BLaER1 treated with 17β-estradiol and CSF1 and Interleukin-3, amounts not matched to agents 10 nM and 100 nM (cell line): ENCODE results near the gene CXCL5.

Source experiments
- H3K27ac ChIP-seq, 11 experiments: shearing (Covaris generic); formaldehyde crosslinking; 2 replicates each; pipeline ENCODE4 v1.8.1; 2022
- H3K27me3 ChIP-seq, 11 experiments: shearing (Covaris generic); formaldehyde crosslinking; 2 replicates each; pipeline ENCODE4 v1.8.1; 2022
- H3K36me3 ChIP-seq, 11 experiments: shearing (Covaris generic); formaldehyde crosslinking; 2 replicates each; pipeline ENCODE4 v1.8.1; 2022
- H3K4me1 ChIP-seq, 10 experiments: shearing (Covaris generic); formaldehyde crosslinking; 2 replicates each; pipeline ENCODE4 v1.8.1; 2022
- H3K4me2 ChIP-seq, 11 experiments: shearing (Covaris generic); formaldehyde crosslinking; 2 replicates each; pipeline ENCODE4 v1.8.1; 2022
- H3K4me3 ChIP-seq, 10 experiments: shearing (Covaris generic); formaldehyde crosslinking; 2 replicates each; pipeline ENCODE4 v1.8.1; 2022
- H3K9ac ChIP-seq, 11 experiments: shearing (Covaris generic); formaldehyde crosslinking; 2 replicates each; pipeline ENCODE4 v1.8.1; 2022
- H3K9me3 ChIP-seq, 11 experiments: shearing (Covaris generic); formaldehyde crosslinking; replicated peaks in 1 of 11; 2 replicates each; pipeline ENCODE4 v1.8.1; 2022
- H4K20me1 ChIP-seq, 11 experiments: shearing (Covaris generic); formaldehyde crosslinking; 2 replicates each; pipeline ENCODE4 v1.8.1; 2022
- Cebpa-rat ChIP-seq, 11 experiments: shearing (Covaris generic); IDR thresholded peaks; 2 replicates each; pipeline ENCODE4 v1.8.1; 2022

CXCL5 gene

GRCh38 chr4:74038425-74039314 is 40.2 kb upstream of the CXCL5 start, which contains the start of gene CXCL3:
TSS of gene CXCL3 (minus strand) at chr4:74038689. CDS start at chr4:74038611, 78 bp downstream.
- Histone ChIP-seq H3K4me2 (no peak within 1 kb of the TSS), H4K20me1 (no peaks in the 10 kb centered on the region), H3K27me3 (no peaks in the 10 kb centered on the region), H3K27ac (peak within 1 kb of the TSS in 3 of 11 experiments; percentile 26 to 49 (median 26); a peak in 6 of 22 replicates), H3K9me3 (peaks cover 6 to 57% (median 13%) of the 10 kb centered on the region in 11 experiments; a peak in 20 of 22 replicates), H3K4me1 (peaks cover 0 to 35% (median 9%) of the 10 kb centered on the region in 10 experiments; a peak in 10 of 20 replicates), H3K9ac (no peak within 1 kb of the TSS), H3K4me3 (no peak within 1 kb of the TSS), H3K36me3 (no peaks in the 10 kb centered on the region)
- no peak for TF ChIP-seq Cebpa-rat (IDR thresholded peaks at IDR 0.05)

GRCh38 chr4:74038086-74038424 is 39.6 kb upstream of the CXCL5 start:
- Histone ChIP-seq H3K36me3 (no peaks in the 10 kb centered on the region), H3K4me2 (no peak overlapping the region), H3K4me3 (no peak overlapping the region), H4K20me1 (no peaks in the 10 kb centered on the region), H3K4me1 (peaks cover 0 to 33% (median 4%) of the 10 kb centered on the region in 10 experiments; a peak in 10 of 20 replicates), H3K9ac (no peak overlapping the region), H3K9me3 (peaks cover 6 to 52% (median 13%) of the 10 kb centered on the region in 11 experiments; a peak in 20 of 22 replicates), H3K27ac (no peak overlapping the region), H3K27me3 (no peaks in the 10 kb centered on the region)
- no peak for TF ChIP-seq Cebpa-rat (IDR thresholded peaks at IDR 0.05)

- Histone ChIP-seq H3K4me3 (no peak overlapping the region), H3K36me3 (no peaks in the 10 kb centered on the region), H3K9ac (no peak overlapping the region), H3K27ac (peak overlapping the region in 1 of 11 experiments; percentile 18; a peak in 1 of 22 replicates), H3K9me3 (peaks cover 6 to 45% (median 13%) of the 10 kb centered on the region in 11 experiments; a peak in 20 of 22 replicates), H4K20me1 (no peaks in the 10 kb centered on the region), H3K27me3 (no peaks in the 10 kb centered on the region), H3K4me1 (peaks cover 0 to 32% (median 0%) of the 10 kb centered on the region in 10 experiments; a peak in 5 of 20 replicates), H3K4me2 (peak overlapping the region in 1 of 11 experiments; percentile 42; a peak in 1 of 22 replicates)
- TF ChIP-seq Cebpa-rat (IDR thresholded peaks at IDR 0.05) = no peak
Observed at GRCh38 chr4:74037076-74037955, 38.8 kb upstream of the CXCL5 start.

GRCh38 chr4:74033739-74034138 is 35.3 kb upstream of the CXCL5 start:
- Histone ChIP-seq H3K4me2 (peak overlapping the region in 3 of 11 experiments; percentile 9 to 49 (median 46); a peak in 3 of 22 replicates), H3K9me3 (peaks cover 4 to 19% (median 9%) of the 10 kb centered on the region in 11 experiments; a peak in 20 of 22 replicates), H3K27me3 (no peaks in the 10 kb centered on the region), H3K27ac (peak overlapping the region in 4 of 11 experiments; percentile 38 to 86 (median 68); a peak in 7 of 22 replicates), H3K4me3 (no peak overlapping the region), H3K36me3 (no peaks in the 10 kb centered on the region; a peak in 1 of 22 replicates), H3K9ac (peak overlapping the region in 3 of 11 experiments; percentile 1 to 62 (median 25); a peak in 3 of 22 replicates), H3K4me1 (peaks cover 0 to 43% (median 0%) of the 10 kb centered on the region in 10 experiments; a peak in 6 of 20 replicates), H4K20me1 (no peaks in the 10 kb centered on the region)
- TF ChIP-seq Cebpa-rat (IDR thresholded peaks at IDR 0.05) = no peak

GRCh38 chr4:74032064-74032463 is 33.6 kb upstream of the CXCL5 start:
- Histone ChIP-seq H3K27ac (peak overlapping the region in 4 of 11 experiments; percentile 2 to 86 (median 68); a peak in 6 of 22 replicates), H3K4me1 (peaks cover 0 to 41% (median 0%) of the 10 kb centered on the region in 10 experiments; a peak in 6 of 20 replicates), H3K4me2 (peak overlapping the region in 3 of 11 experiments; percentile 27 to 59 (median 53); a peak in 4 of 22 replicates), H3K9ac (no peak overlapping the region), H3K27me3 (no peaks in the 10 kb centered on the region), H3K36me3 (no peaks in the 10 kb centered on the region; a peak in 1 of 22 replicates), H3K9me3 (peaks cover 0 to 21% (median 0%) of the 10 kb centered on the region in 11 experiments; a peak in 4 of 22 replicates), H3K4me3 (no peak overlapping the region), H4K20me1 (no peaks in the 10 kb centered on the region)
- TF ChIP-seq Cebpa-rat (IDR thresholded peaks at IDR 0.05) = no peak

GRCh38 chr4:74031576-74031975 is 33.1 kb upstream of the CXCL5 start:
- Histone ChIP-seq H3K4me1 (peaks cover 0 to 40% (median 0%) of the 10 kb centered on the region in 10 experiments; a peak in 6 of 20 replicates), H3K27ac (peak overlapping the region in 4 of 11 experiments; percentile 2 to 86 (median 68); a peak in 6 of 22 replicates), H3K36me3 (no peaks in the 10 kb centered on the region; a peak in 1 of 22 replicates), H3K9ac (no peak overlapping the region), H3K27me3 (no peaks in the 10 kb centered on the region), H3K4me2 (peak overlapping the region in 3 of 11 experiments; percentile 27 to 59 (median 53); a peak in 4 of 22 replicates), H3K9me3 (peaks cover 0 to 26% (median 0%) of the 10 kb centered on the region in 11 experiments; a peak in 4 of 22 replicates), H4K20me1 (no peaks in the 10 kb centered on the region), H3K4me3 (no peak overlapping the region)
- TF ChIP-seq Cebpa-rat (IDR thresholded peaks at IDR 0.05) = no peak

- no peaks in the 10 kb centered on the region; a peak in 1 of 22 replicates for H3K36me3 ChIP-seq
- peaks cover 0 to 40% (median 0%) of the 10 kb centered on the region in 10 experiments; a peak in 6 of 20 replicates for H3K4me1 ChIP-seq
- TF ChIP-seq Cebpa-rat (IDR thresholded peaks at IDR 0.05) = no peak
- peaks cover 0 to 39% (median 8%) of the 10 kb centered on the region in 11 experiments; a peak in 14 of 22 replicates for H3K9me3 ChIP-seq
- H3K4me2 ChIP-seq = peak overlapping the region in 2 of 11 experiments; percentile 2 to 53; a peak in 3 of 22 replicates
- H3K27ac ChIP-seq = 0 out of 22 replicates have a peak overlapping the region, but pooled peaks of 1 of the 11 experiments have one; percentile 21
- H3K27me3 ChIP-seq = no peaks in the 10 kb centered on the region
- no peak overlapping the region for H3K4me3 ChIP-seq
- H3K9ac ChIP-seq = no peak overlapping the region
- no peaks in the 10 kb centered on the region for H4K20me1 ChIP-seq
Observed at GRCh38 chr4:74030285-74030684, 31.8 kb upstream of the CXCL5 start.

GRCh38 chr4:74028504-74028903 is 30.0 kb upstream of the CXCL5 start:
- Histone ChIP-seq H3K27ac (no peak overlapping the region), H3K36me3 (no peaks in the 10 kb centered on the region; a peak in 1 of 22 replicates), H3K4me2 (no peak overlapping the region), H3K9ac (no peak overlapping the region), H3K4me1 (peaks cover 0 to 37% (median 0%) of the 10 kb centered on the region in 10 experiments; a peak in 6 of 20 replicates), H3K9me3 (peaks cover 0 to 44% (median 8%) of the 10 kb centered on the region in 11 experiments; a peak in 14 of 22 replicates), H3K27me3 (no peaks in the 10 kb centered on the region), H4K20me1 (no peaks in the 10 kb centered on the region), H3K4me3 (no peak overlapping the region)
- TF ChIP-seq Cebpa-rat (IDR thresholded peaks at IDR 0.05) = no peak
